Erythroblast (primary cell): ENCODE results near the gene PDE4DIP.
"Not testable (repeated sequence)": the region's sequence is repeated elsewhere in the genome, so short reads cannot be mapped to it uniquely, and the experiment has no call there.

ENCODE experiments used
- DNase-seq, 2 experiments: peaks; one replicate each; lab custom pipeline; 2025; lab: John Stamatoyannopoulos, UW

The PDE4DIP gene

GRCh38 chr1:148874408-148875388 is 30.5 kb downstream of the PDE4DIP start:
- DNase-seq: not testable (repeated sequence)

GRCh38 chr1:148879812-148880416 is 35.7 kb downstream of the PDE4DIP start:
- DNase-seq: not testable (repeated sequence)

DNA sequence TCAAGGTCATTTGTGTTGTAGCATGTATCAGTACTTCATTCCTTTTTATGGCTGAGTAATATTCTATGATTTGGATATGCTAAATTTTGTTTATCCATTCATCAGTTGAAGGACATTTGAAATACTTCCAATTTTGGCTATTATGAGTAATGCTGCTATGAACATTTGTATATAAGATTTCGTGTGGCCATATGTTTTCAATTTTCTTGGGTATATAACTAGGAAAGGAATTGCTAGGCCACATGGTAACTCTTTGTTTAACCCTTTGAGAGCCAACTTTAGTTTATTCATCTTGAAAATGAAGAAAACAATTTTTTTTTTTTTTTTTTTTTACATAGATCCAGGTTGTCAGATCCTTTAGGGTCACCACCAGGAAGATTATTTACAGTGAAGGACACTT is 37.0 kb downstream of the PDE4DIP start:
- not testable (repeated sequence) for DNase-seq

DNA sequence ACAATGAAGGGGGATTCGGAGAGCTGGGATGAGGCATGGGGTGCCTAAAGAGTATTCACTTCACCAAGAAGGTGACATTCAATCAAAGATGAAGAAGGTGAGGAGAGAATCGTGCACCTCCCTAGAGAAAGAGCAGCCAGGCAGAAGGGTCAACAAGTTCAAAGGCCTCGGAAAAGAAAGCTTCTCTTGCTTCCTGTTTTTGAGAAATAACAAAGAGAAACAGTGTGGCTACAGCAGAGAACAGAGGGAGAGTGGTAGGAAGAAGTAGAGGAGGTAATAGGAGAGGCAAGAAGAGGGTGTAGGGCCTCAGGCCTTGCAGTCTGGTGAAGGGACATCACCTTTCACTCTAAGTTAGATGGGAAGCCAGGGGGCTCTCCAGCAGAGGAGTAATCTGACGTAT is 41.0 kb downstream of the PDE4DIP start:
- DNase-seq: not testable (repeated sequence)

DNA sequence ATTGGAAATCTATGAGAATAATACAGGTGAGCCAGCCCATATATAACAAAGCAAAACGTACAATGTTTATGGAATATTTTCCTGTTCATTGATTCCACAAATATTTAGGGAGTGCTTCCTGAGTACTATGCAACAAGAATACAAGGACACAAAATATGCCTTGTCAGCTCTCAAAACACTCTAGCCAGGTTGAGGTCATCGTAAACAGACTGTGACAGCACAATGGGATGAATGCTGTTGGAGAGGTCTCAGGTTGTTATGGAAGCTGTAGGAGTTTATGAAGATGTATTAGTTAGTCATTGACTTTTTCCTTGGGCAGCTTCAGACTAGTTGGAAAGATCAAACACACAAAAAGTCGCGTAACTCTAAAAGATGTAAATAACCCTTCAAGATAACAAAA is 42.1 kb downstream of the PDE4DIP start:
- not testable (repeated sequence) for DNase-seq

DNA sequence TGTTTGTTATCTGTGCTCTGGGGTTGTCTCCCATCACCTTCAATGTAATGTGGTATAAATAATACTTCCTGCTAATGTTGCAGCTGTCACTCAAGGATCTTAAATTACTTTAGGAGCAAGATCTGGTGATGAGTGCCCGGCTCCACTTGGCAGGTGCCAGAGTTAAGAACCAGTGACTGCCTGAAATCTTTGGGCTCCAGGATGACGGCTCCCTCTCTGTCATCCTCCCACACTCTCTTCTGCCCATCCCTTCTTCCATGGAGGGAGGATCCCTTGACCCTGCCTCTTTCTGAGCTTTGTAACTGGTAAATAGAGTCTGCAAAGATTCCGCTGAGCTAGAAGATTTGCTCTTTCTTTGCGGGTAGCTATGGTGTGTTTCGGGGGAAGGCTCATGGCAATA is 44.4 kb downstream of the PDE4DIP start:
- not testable (repeated sequence) for DNase-seq

GRCh38 chr1:148889267-148890074 is 45.2 kb downstream of the PDE4DIP start:
- DNase-seq: not testable (repeated sequence)

DNA sequence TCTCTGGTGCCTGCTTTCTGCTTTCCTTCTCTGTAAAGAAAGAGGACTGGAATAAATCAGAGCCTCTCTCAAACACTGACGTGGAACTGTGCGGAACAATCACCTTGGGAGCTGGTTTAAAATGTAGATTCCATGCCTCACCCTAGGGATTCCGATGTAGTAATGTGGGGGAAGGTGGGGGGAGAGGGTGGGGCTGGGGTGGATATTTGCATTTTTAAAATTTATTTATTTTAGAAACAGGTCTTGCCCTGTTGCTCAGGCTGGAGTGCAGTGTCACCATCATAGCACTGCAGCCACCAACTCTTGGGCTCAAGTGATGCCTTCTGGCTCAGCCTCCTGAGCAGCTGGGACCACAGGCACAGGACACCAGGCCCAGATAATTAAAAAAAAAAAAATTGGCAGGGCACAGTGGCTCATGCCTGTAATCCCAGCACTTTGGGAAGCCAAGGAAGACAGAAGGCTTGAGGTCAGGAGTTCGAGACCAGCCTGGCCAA is 45.9 kb downstream of the PDE4DIP start:
- not testable (repeated sequence) for DNase-seq

DNA sequence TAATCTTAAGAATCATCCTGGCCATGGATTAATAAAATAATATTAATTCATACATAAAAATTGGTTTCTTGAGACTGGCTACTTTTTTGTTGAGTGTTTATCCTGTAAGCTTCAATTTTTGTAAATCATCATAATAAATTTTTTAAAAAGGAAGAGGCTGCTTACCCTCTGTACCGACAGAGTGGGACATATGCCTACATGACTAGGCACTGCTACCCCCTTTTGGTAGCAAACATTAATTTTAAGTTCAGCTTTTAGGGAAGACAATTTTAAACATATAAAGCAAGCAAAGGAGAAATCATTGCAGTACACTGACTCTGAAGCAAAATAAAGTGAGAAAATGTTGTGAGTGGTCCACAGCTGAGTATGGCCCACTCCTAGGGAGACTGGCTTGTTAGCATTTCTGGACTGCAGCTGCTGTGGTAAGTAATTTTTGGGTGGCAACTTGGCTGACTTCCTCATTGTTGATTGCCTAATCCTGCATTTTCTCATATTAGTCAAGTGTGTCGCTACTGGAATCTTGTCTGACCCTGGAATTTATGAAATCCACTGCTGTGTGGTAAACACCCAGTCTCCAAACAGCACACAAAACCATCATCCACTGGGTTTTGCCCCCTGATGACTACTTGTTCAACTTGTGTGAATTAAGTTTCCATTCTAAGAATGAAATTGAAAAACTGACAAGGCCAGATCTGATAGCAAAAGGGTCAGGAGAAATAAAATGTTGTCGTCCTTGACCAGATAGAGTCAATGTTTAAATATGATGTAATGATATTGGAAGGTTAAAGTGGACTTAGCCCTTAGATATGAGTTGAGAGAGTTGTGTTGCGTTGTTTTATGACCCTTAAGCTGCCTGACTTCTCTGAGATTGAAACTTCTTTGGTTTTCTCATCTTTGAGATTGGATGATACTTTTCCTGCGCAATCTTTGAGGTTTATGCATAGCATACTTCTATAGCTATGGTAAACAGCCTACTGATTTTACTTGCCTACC is 50.4 kb downstream of the PDE4DIP start:
- not testable (repeated sequence) for DNase-seq

DNA sequence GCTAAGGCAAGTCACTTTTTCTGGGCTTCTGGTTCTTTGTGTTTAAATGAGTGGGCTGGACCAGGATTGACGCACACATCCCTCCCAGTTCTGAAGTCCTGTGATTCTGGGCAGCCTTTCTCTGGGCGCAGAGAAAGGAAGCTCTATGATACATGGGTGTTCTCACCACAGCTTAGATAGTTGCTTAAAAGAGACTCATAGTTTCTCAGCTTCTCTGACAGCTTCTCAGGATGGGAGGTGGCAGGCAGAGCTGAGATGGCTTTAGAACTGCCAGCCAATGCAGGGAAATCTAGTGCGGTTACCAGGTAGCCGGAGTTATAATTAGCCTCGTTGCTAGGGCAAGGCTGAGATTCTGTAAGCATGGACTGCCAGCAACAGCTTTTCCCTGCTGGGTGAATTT is 55.8 kb downstream of the PDE4DIP start:
- DNase-seq: not testable (repeated sequence)

- not testable (repeated sequence) for DNase-seq
Observed at GRCh38 chr1:148900691-148901090, 56.5 kb downstream of the PDE4DIP start.

GRCh38 chr1:148901150-148901952 is 57.1 kb downstream of the PDE4DIP start:
- DNase-seq: not testable (repeated sequence)

DNA sequence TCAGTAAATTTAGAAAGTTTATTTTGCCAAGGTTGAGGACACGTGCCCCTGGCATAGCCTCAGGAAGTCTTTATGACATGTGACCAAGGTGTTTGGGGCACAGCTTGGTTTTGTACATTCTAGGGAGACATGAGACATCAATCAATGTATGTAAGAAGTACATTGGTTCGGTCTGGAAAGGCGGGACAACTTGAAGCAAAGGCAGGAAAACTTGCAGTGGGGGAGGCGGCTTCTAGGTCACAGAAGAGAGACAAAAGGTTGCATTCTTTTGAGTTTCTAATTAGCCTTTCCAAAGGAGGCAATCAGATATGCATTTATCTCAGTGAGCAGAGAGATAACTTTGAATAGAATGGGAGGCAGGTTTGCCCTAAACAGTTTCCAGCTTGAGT is 57.7 kb downstream of the PDE4DIP start:
- not testable (repeated sequence) for DNase-seq

DNA sequence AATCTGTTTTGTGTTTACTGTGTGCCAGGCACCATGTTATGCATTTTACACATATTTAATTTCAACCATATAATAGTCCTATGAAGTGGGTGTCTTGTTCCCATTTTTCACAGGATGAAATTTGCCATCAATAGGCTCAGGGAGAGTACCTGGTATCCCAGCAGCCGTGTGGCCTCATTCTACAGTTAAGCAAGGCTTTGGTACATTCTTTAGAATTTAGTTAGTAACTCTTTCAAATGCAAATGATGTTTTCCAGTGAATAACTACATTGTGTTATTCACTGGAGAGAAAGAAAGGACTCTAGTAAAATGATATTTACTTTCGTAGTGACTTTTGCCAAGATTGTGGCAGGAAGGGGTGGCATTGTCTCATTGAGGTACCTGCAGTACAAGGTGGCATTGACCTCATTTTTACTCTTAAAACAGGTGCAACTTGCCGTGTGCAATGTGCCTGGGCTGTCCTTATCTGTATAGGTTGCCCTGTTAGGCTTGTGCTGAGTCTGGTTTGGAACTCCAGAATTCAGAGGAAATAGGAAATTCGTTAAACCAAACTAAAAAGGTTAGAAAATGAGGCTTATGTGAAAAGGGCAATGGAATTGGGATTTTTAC is 65.1 kb downstream of the PDE4DIP start:
- DNase-seq: not testable (repeated sequence)

DNA sequence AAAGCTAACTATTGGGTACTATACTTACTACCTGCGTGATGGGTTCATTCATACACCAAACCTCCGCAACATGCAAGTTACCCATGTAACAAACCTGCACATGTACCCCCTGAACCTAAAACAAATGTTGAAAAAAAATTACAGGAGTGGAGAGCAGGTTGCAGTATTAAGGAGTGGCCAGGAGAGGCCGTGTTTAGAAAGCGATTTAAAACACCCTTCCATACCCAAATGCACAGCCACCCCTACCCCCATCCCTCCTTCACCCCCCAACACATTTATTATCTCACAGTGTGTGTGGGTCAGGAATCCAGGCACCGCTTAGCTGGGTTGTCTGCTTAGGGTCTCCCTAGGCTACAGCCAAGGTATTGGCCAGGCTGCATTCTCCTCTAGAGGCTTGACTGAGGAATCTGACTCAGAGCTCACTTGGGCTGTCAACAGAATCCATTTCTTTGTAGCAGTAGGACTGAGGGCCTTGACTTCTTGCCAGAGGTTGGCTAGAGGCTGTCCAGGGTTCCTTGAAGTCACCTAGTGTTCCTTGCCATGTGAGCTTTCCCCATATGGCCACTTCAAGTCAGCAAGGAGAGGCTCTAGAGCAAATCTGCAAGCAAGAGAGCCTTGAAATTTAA is 67.2 kb downstream of the PDE4DIP start:
- not testable (repeated sequence) for DNase-seq

DNA sequence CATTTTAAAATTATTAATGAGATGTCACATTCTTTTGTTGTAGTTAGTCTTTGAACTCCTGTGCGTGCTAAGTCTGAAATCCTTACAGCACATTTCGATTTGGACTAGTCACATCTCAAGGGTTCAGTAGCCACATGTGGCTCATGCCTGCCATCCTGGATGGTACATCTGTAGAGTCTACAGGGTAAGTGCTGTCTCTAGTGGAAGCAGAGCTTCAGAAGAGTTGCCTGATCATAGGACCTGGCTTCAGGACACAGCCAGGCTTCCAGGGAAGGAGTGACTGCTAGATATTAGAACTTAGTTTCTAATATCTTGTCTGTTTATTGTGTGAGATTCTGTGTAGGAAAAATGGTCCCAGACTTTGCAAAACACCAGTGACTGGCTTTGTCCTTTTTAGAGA is 72.0 kb downstream of the PDE4DIP start:
- not testable (repeated sequence) for DNase-seq

DNA sequence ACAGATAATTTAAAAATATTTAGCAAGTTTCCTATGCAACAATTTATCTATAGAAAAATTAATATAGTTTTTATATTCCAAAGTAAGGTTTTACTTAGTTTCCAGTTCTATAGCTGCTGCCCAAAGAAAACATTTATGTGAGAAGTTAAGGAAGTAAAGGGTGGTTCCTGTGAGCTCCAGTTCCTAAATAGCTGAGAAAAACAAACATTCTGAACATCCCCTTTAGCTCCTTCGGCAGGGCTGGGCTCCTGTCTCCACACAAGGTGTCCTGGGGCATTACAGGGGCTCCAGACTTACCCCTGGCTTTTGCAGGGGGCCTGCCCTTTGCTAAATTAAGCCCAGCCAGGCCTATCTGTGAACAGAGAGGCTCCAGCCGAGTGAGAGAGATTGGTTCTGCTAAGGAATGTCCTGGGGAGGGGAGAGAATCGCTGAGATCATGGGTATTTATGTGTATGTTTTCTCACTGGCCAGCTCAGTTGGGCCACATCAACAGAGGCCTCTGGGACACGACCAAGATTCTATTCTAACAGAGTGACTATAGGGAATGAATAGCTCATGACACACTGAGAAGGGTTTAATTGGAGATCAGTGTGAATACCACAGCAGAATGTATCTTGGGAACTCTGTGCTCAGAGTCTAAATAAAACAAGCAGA is 72.6 kb downstream of the PDE4DIP start:
- DNase-seq: not testable (repeated sequence)

GRCh38 chr1:148918836-148919447 is 74.7 kb downstream of the PDE4DIP start:
- DNase-seq: not testable (repeated sequence)
